Hepatic stellate cell (primary cell): ENCODE measurements around the gene SELENON.
"Not testable (repeated sequence)": the region's sequence is repeated elsewhere in the genome, so short reads cannot be mapped to it uniquely, and the experiment has no call there.

Experiments used
- DNase-seq: peaks from one replicate; pipeline ENCODE4 v3.0.0; 2011; ENCODE audit warnings: low spot score

Gene SELENON

DNA sequence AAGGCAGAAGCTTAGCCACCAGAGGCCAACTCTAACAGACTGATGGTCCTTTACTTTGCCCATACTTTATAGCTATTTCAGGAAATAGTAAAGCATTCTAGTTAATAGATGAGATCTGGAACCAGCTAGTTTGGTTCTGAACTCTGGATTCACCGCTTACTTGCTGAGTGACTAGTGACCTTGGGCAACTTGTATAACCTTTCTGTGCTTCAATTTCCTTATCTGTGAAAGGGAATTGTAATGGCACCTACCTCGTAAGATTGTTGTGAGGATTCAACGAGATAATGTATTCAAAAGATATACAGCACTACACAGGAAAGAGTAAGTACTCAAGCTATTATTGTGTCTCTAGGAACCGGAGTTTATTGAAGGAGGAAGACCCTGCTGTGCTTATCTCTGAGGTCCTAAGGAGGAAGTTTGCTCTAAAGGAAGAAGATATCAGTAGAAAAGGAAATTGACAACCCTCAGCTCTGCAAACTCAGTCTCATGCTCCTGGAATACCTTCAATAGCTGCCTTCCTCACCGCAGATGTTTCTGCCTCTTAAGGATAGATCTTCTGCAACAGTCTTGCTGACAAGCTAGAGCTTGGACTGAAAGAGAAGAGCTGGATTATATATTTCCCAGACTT lies 31.7 kb downstream of the SELENON start:
- DNase-seq = no peak

DNA sequence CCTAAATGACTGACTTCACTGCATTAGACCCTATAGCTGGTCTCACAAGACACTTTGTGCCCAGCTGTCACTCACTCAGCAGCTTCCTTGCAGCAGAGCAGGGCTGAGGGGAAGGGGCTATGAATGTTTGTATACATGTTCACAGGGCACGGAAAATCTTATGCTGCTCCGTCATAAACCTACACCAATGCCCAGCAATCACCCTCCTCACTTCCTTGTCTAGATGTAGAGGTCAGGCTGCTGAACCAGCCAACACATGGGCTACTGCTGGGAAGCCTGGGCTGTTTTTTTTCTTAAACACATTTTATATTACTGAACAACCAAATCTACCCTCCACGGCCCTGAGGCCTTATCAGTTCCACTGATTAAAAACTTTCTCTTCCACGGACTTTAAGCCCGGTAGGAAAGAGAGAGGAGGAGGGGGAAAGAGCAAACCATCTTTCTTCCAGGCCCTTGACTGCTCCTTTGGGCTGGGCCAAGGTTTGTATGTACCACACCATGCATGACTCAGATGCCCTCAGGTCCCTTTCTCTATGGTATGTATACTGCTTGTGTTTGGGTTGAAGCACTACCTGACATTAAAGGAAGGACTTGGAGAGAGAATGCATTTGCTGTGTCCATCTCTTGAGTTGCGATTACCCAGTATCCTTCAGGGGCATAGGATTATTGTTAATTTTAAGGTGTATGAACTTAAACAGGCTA lies 32.5 kb downstream of the SELENON start:
- DNase-seq = no peak

DNA sequence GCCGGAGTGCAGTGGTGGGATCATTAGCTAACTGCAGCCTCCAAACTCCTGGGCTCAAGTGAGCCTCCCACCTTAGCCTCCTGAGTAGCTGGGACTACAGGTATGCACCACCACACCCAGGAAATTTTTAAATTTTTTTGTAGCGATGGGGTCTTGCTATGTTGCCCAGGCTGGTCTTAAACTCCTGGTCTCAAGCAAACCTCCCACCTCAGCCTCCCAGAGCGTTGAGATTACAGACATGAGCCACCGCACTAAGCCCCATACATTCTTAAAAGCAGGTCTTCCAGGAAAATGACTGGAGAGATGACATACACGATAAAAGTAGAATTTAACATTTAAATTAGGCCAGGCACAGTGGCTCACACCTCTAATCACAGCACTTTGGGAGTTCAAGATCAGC lies 33.2 kb downstream of the SELENON start:
- no peak for DNase-seq

GRCh38 chr1:25834894-25835293 lies 34.9 kb downstream of the SELENON start:
- no peak for DNase-seq

DNA sequence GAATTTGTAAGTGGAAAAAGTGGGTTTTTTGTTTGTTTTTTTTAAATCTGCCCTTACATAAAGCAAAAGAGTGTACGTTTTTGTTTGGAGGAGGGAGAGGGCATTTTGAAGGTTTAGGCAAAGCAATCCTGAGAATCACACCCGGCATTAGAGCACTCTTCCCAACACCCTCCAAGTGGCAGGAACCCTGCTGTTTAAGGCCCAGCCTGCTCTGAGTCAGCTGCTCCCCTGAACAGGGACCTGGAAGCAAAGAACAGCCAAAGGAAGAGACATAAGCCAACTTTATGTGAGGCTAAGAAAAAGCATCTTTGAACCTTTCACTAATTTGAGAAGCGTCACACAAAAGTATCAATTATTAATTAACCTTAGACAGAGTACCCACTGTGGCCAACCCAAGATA lies 36.7 kb downstream of the SELENON start:
- no peak for DNase-seq

DNA sequence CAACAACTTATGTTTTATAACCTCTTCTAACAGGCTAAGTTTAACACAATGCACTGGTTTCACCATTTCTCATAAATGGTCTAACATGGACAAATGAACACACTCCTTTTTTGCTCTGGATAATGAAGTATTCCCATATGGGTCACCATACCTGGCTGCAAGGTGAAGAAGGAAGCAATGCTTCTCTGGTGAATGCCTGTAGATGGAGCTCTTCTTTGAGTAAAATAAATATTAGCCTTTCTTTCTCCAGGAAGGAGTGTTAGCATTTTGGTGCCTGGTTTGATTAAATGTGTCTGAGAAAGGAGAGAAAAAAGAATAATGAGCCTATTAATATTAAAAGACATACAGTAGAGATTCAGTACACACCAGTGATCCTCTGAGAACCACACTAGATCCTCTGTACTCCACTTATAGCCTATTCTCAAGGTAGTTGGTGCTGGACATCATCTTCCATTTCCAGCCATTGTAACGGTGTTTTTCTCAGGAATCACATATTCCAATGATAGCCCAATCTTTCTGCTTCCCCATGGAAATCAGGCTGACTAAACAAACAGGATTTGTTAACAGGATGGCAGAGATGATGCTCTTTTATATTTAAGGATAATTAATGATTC lies 37.4 kb downstream of the SELENON start:
- no peak for DNase-seq

GRCh38 chr1:25839808-25840207 lies 39.8 kb downstream of the SELENON start:
- not testable (repeated sequence) for DNase-seq

DNA sequence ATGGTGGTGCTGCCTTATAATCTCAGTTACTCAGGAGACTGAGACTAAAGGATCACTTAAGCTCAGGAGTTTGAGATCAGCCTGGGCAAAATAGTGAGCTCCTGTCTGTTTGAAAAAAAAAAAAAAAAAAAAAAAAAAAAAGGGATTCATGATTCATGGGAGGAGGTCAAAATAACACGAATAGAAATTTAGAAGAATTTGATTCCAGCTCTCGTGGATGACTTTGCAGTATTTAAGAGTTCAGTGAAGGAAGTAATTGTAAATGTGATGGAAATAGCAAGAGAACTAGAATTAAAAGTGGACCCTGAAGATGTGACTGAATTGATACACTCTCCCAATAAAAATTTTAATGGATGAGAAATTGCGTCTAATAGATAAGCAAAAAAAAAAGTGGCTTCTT lies 43.5 kb downstream of the SELENON start:
- no peak for DNase-seq

GRCh38 chr1:25844536-25845337 lies 44.7 kb downstream of the SELENON start:
- no peak for DNase-seq

GRCh38 chr1:25845664-25846063 lies 45.7 kb downstream of the SELENON start:
- DNase-seq = no peak

DNA sequence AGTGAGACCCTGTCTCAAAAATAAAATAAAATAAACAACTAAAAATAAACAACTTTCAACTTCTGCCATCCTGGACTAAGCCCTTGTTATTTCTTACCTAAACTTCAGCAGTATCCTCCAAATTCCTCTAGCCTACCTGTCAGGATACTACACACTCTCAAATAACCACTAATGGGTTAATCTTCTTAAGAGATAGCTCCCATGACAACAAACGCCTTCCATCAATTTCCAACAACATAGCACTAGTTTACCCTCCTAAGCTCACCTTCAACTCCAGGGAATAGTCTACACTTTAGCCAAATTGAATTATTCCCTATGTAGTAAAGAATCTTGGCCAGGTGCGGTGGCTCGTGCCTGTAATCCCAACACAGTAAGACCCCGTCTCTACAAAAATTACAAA lies 47.9 kb downstream of the SELENON start:
- DNase-seq = no peak

DNA sequence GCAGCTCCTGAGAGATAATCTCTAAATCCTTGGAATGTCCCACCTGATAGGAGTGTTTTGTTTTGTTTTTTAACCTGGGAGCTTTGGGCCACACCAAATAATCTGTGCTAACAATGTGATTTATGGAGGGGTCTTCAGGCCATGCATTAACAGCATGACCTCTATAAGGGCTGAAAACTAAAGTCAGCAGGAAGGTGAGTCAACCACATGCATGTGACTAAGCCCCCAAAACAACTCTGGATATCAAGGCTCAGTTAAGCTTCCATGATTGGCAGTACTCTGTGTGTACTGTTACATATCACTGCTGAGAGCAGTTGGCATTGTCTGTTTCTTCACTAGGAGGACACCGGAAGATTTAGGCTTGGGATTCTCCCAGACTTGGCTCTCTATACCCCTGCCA lies 48.5 kb downstream of the SELENON start:
- no peak for DNase-seq

- DNase-seq = no peak
Measured at GRCh38 chr1:25854554-25854953, 54.6 kb downstream of the SELENON start.

DNA sequence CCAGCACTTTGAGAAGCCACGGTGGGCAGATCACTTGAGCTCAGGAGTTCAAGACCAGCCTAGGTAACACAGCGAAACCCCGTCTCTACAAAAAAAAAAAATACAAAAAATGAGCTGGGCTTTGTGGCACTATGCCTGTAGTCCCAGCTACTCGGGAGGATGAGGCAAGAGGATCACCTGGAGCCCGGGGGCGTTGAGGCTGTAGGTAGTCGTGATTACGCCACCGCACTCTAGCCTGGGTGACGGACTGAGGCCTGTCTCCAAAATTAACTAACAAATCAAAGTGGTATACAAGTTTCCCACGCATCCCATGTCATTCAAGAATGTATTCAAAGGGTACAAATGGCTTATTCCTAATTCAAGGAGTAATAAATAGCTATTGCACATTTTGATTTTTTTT lies 56.9 kb downstream of the SELENON start:
- DNase-seq = no peak

DNA sequence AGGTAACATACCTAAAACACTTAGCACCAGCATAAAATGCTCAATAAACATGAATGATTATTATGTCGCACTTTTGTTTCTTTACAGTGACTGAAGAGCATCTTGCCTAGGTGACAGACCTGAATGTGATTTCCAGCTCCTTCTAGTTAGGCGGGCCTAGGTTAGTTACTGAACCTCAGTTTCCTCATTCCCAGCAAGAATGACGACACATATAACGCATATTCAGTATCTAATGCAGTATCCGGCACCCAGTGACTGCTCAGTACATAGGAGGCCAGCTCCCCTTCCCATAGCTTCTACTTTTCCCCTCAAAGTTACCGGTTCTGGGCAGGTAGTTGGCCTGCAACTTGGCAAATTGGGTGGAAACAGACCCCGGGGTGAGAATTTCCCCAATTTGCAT lies 58.5 kb downstream of the SELENON start:
- DNase-seq = no peak

DNA sequence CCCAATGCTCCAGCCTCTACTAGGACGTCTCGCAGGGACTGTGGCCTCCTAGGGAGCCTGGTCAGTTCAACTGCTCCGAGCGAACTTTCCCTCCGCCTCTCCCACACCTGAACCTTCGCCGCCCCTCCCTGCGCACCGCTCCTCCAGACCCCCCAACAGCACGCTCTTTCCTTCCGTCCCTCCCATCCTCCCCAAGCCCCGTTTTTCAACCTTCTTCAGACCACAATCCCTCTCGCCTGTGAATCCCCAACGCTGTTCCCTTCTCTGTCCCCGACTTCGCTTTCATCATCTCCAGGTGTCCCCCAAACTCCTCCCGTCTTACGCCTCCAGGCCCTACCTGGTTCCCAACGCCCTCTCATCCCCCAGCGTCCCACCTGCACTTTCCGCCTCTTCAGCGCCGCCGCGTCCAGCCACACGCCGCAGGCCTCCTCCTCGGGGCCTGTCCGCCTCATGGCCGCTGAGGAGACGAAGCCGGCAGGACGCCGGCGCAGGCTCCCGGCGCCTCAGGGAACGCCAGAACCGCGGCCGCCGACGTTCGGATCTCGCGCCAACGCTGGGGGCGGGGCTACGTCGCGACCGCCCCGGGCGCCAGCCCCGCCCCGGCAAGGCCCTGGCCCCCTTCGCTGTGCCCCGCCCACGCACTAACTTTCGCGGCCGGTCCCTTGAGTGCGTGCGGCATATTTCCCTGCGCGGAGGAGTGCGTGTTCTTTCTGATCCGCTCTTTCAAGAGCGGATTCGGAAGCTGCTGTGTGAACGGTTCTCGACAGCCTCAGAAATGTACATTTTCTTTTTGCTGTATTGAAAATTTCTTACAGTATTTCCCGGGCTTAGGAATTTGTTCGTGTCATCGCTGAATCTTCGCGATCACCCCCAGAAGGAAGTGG lies 59.2 kb downstream of the SELENON start, which contains the start of gene AUNIP:
Gene AUNIP (minus strand): TSS at position 552 of the 884 bp plus-strand sequence. CDS start 100 bp downstream, at position 452.
- peak; percentile 94 for DNase-seq

- no peak for DNase-seq
Measured at GRCh38 chr1:25861316-25862286, 61.6 kb downstream of the SELENON start.

GRCh38 chr1:25862785-25863485 lies 62.9 kb downstream of the SELENON start:
- no peak for DNase-seq

- no peak for DNase-seq
Measured at GRCh38 chr1:25863486-25864262, 63.7 kb downstream of the SELENON start.
